Renal cortex interstitium (tissue), 11 donors: ENCODE results near the gene SLC25A47. TPM values are rescaled to one million over a fixed set of nuclear protein-coding genes. Genes with fewer than 3 reads are reported as not detected.
"Not testable (repeated sequence)": the region's sequence is repeated elsewhere in the genome, so short reads cannot be mapped to it uniquely, and the experiment has no call there.

Experiments
- DNase-seq, 11 donors: peaks; one replicate each; pipeline ENCODE4 v3.0.0-alpha.2; 2013; ENCODE audit warnings: low read depth in 9 of 11, low spot score in 4 of 11; ENCODE audit errors: extremely low read depth in 1 of 11
- polyA plus RNA-seq, 3 donors: library from polyadenylated mRNA; unstranded; fragments of 120-200 nt; gene quantifications; one replicate each; pipeline ENCODE4 v1.2.1, GENCODE V29; 2013; ENCODE audit not compliant: insufficient read length in 3 of 3

SLC25A47 gene
- polyA plus RNA-seq, 3 donors = not detected

DNA sequence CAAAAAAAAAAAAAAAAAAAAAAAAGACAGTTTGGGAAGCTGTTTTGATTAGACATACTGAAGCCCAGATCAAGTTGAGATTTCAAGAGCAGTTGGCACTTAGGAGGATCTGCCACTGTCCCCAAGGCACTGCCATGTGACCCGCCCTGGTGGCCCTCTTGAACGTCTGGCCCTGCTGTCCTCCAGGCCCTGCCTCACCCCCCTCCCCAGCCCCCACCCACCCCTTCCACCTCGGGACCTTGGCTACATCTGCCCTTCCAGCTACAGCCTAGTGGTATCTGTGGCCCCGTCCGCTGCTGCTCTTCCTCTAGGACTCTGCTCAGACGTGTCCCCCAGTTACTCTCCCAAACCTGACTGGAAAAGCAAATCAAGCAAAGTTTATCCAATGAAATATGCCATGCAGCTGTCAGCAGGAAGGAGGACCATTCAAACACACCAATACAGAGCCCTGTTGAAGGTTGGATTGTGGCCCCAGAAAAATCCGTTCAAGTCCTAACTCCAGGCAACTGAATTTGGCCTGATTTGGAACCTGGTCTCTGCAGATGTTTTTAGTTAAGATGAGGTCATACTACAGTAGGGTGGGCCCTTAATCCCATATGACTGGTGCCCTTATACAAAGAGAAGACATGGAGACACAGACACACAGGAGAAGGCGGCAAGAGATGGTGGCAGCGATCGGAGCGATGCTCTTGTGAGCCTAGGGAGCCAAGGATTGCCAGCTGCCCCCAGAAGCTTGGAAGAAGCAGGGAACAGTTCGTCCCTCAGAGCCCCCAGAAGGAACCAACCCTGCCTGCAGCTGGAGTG, 34.6 kb upstream of the SLC25A47 start:
- DNase-seq = no peak

DNA sequence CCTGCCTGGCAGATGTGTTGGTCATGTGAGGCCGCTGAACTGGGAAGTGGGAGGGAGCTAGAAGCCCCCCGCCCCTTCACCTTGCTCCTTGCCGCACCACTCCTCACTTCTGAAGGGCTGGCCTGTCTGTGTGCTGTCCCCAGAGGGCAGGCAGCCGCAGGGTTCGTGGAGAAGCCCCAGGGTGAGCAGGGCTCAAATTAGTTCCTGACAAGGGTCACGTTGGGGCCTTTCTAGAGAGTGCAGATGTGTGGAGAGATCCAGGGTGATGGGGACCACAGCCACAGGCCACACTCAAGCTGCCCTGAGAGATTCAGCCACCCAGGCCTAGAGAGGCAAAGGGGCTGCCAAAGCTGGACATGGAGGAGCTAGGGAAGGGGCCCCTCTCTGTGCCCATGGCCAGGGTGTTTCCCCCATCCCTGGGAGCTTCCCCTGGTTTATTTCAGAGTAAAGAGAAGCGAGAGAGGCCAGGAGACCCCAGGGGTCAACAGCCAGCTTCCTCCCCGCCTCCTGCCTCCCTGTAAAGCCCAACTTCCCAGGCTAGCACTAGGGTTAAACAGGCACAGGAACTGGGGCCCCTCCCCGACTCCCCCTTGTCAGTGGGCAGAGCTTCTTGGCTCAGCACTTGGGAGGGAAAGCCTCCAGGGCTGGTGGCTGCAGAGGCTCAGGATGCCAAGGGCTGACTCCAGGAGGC, 33.1 kb upstream of the SLC25A47 start:
- no peak for DNase-seq

DNA sequence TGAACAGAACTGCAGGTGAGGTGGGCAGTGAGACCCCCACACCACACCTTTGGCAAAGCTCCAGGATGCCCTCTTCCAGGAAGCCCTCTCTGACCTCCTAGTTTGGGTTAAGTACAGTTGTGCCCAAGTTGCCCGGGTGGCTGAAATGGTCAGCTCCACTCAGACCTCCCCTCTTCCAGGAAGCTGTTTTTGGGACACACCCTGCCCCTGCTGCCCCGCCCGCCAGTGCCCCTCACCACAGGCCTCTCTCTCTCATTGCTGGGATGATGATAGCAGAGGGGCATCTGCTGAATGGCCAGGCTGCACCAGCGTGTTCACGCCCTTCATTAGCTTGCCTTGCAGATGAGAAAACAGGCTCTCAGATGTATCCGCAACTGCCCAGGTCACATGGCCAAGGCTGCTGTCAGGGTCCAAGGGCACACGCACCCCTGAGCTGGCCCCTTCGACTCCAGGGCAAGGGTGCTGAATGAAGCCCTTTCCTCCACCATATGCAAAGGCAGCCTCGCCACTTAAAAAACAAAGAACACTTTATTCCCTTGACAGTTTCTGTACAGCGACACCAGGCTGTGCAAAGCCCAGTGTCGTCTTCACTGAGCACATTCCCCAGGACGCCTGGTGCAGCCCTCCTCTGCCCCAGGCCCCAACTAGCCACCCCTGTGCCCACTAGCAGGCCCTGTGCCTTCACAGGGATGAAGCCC, 32.4 kb upstream of the SLC25A47 start:
- DNase-seq = no peak

DNA sequence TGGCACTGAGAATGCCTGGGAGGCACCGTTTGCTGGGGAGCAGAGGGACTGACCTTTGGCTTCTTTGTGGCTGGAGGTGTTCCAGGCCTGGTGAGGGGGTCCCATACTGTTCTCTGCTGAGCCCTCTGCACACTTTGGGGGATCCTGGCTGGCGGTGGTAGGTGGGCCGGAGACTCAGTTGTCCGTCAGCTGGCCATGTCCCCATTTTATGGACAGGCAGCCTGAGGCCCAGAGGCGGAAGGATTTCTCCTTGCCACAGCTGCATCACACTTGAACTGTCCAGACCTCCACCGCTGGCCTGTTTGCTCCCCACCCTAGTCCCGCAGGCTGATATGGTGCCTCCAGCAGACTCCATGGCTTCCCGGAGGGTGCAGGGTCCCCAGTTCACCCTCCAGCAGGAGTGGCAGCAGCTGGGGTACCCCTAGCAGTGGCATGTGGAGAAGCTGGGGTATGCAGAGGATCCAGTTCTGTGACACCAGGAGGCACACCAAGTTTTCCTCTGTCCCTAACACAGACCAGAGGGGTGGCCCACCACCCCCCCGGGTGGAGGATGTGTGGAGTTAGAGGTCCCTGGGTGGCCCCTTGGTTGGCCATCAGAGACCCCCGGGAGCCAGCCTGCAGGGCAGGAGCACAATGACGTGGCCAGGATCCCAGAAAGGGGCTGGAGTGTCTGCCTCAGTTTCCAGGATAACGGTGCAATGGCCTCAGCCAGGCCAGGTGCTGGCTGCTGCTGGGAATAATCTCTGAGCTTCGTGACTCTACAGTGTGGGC, 31.6 kb upstream of the SLC25A47 start:
- DNase-seq = no peak

DNA sequence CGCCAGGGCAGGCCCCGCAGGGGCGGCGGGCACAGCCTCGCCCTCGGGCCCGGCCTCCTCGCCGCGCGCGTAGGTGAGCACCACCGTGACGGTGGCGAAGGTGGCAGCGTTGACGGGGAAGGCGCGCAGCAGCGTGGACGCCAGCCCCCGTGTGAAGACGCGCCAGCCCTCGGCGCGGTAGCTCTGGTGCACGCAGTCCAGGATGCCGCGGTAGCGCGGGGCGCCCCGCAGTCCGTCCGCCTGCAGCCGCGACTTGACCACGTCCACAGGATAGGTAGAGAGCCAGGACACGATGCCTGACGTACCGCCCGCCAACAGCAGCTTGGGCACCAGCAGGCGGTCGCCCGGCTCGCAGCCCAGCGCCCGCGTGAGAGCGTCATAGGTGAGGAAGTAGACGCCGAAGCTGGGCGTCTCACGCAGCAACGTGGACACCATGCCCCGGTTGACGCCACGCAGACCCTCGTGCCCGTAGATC, 30.8 kb upstream of the SLC25A47 start:
- no peak for DNase-seq

DNA sequence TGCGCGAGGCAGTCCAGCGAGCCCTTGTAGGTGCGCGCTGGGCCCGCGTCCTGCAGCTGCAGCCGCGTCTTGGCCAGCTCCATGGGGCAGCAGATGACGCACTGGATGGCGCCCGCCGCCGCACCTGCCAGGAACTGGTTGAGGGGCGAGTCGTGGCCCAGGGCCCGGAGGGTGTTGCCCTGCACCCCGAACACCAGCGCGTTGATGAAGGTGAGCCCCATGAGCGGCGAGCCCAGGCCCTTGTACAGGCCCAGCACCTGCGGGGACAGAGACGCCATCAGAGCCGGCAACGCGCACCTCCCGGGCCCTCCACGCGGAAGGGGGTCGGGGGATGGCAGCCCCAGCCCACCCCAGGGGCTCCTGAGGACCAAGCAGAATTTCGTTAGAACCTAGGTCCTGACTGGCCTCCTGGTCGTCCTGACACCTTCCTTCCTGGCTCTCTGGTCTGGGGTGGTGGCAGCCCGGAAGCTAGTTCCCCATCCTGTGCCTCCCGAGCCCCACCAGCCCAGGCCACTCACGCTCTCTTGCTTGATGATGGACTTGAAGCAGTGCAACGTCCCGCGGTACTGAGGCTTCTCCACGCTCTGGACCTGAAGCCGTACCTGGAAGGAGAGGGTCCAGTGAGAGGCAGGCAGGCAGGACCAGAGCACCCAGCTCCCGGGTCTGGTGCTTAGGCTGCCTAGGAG, 30.2 kb upstream of the SLC25A47 start:
- DNase-seq = no peak

DNA sequence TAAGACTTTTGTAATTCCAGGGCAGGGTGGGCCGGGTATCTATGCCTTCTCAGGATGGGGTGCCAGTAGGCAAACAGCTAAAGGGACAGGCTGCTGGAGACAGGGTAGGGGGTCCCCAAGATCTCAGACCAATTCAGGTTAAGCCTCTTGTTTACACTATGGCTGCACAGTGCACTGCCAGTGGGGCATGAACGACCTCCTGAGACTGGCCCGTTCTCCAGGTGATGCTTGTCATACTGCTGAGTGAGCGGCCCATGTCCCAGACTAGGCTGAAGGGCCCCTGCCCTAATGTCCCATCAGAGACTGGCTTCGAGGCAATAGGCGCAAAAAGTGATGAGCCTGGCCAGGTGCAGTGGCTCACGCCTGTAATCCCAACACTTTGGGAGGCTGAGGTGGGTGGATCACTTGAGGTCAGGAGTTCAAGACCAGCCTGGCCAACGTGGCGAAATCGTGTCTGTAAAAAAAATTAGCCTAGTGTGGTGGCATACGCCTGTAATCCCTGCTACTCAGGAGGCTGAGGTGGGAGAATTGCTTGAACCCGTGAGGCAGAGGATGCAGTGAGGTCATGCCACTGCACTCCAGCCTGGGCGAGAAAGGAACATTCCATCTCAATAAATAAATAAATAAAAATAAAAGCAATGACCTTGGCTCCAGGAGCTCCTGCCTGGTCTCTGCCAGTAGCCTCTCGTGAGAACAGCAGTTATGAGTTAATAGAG, 29.5 kb upstream of the SLC25A47 start:
- DNase-seq = no peak

DNA sequence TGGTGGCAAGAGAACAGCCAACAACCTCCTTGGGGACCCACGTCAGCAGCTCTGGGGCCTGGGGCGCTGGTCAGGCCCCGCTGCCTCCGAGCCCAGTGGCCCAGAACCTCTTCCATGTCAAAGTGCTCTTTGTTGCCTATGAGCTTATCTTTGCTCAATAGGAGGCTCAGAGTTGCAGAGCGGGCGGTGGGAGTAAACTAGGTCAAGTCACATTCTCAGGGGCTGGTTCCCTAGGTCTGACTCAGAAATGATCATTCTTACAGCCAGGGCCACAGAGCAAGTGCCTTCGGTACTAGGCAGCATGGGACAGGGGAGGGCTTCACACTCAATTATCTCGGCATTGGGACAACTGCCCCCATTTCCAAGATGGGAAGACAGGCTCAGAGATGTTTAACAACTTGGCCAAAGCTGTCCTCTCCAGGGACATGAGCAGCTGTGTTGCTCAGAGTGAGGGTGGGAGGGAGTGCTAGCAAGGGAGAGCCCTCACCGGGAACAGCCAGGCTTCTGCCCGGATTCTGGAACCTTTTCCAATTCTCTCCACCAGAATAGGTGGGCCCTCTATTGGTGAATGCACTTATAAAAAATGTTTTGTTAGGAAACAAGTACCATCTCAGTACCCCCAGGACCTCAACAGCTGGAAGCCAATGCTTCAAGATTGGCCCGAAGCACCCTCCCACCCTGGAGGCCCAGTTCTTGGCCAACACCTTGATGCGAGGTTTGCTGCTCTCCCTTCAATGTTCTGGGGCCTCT, 28.8 kb upstream of the SLC25A47 start:
- DNase-seq = peak in 2 of 11 donors; percentile 19 to 49

DNA sequence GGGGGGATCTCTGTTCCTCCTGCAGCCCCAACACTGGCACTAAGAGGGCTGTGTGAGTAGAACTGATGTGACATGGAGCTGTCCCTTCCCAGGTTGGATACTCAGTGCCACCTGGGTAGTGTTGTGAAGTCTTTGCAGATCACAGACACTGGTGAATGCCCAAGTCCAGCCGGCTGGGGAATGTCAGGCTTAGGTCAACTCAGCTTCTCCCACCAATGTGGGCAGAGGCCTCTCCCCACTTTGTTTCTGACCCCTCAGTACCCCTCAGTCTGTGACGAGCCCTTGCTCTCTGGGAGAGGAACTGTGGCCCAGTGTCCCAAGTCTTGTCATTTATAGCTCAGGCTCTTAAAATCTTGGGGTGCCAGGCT, 28.2 kb upstream of the SLC25A47 start:
- DNase-seq = no peak

DNA sequence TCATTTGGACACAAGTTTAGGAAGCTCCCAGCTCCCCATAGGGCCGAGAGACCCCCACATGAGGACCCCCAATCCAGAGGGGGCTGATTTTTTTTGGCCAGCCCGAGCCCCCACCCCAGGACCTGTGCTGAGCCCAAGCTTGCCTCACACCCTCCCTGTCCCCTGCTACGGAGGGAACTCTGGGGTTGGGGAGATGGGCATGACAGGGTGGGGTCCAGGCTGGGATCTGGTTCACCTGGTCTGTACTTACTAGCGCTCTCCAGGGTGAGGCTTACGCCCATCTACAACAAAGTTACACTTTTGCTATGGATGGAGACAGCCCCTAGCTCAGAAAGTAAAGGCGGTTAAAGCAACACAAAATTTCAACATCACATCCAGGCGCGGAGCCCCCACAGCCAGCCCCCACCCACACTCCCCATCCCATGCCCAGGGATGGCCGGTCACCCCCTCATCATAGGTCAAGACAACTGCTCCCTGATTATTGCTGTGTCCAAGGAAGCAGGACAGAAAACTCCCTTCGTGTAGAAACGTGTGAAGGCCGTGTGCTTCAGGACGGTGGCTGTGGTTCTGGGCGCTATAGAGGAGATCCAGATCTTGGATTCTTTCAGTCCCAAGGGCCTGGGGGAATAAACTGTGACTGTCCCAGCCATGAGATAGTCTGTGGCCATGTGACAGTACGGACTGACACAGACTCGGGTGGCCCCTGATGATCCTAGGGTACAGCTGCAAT, 27.6 kb upstream of the SLC25A47 start:
- no peak for DNase-seq

DNA sequence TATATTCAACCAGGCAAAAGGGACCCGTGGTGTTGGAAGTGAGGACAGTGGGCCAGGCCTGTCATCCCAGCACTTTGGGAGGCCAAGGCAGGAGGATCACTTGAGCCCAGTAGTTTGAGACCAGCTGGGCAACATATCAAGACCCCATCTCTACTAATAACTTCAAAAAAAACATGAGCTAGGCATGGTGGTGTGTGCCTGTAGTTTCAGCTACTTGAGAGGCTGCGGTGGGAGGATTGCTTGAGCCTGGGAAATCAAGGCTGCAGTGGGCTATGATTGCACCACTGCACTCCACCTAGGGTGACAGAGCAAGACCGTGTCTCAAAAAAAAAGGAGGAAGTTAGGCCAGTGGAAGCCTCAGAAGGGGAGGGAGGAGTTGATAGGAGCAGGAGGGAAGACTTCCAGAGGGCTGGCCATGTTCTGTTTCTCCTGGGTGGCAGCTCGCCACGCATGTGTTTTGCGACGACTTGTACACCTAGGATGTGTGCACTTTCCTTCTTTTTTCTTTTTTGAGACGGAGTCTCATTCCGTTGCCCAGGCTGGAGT, 27.0 kb upstream of the SLC25A47 start:
- DNase-seq = no peak

DNA sequence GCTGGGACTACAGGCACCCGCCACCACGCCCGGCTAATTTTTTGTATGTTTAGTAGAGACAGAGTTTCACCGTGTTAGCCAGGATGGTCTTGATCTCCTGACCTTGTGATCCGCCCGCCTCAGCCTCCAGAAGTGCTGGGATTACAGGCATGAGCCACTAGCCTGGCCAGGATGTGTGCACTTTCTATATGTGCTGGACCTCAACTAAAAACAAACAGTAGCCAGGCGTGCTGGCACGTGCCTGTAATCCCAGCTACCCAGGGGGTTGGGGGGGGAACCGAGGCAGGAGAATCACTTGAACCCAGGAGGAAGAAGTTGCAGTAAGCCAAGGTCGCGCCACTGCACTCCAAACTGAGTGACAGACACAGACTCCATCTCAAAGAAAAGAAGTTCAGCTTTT, 26.4 kb upstream of the SLC25A47 start:
- not testable (repeated sequence) for DNase-seq

DNA sequence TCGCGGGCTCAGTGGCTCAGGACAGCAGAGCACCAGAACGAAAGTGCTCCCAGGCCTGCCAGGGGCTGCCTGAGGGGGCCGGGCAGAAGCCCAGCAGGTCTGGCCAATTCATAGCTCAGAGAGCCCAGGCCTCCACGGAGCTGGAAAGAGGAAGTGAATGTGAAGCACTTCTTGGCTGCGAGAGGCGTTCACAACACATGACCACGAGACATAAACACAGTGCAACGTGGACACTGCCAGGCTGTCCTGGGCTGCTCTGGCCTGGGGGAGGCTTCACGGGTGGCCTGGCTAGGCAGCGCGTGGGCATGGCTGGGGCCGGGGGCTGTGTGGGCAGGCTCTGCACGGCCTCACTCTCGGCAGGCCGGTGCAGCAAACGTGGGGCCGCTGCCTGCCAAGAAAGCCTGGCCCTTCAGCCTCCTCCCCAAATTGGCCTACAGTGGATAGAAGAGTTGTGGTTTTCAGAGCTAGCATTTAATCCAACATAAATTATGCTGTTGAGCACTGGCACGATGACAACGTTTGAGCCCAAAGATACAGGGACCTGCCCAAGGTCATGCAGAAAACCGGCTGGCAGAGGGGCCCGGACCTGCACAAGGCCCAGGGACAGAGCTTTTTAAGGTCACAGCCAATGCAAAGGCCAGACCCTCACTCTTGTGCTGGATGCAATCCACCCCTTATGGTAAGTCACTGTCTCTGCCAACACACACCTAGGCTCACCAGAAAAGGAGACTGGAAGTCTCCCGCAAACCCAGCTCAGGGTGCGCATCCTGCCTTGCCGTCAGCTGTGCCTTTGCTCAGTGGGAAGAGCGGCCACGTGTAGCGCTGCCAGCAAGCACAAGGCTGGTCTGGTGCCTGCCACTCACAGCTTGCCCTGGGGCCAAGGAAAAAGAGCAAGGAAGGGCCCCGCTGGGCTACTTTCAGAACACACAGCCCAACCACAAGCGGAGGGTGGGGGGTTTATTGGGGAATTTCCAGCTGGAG, 25.5 kb upstream of the SLC25A47 start:
- DNase-seq = no peak

DNA sequence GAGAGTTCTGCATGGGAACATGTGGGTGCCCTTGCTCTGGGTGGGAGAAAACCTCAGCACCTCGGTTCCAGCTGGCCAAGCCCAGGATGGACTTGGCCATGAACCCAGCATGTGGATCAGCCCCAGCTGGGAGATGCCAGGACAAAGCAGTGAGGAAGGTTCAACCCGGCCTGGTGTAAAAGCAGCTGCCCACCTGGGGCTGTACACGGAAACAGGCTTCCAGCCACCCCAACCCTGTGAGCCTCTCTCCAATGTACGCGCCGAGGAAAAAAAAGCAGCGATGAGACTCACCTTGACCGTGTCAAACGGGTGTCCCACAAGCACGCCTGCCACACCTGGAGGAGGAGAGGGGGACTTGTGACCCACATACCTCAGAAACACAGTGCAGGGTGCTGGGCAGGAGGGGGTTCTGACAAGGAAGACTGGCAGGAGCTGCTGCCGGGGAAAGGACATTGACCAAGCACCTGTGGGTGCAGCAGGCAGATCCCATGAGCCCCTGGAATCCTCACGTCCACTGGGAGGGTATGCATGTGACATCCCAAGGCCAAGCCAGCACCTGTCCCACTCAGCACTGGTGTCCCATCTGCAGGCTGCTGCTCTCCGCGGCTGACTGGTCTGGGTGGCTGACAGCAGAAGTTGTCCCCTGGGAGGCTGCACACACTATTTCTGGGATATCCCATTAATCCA, 24.4 kb upstream of the SLC25A47 start:
- no peak for DNase-seq

DNA sequence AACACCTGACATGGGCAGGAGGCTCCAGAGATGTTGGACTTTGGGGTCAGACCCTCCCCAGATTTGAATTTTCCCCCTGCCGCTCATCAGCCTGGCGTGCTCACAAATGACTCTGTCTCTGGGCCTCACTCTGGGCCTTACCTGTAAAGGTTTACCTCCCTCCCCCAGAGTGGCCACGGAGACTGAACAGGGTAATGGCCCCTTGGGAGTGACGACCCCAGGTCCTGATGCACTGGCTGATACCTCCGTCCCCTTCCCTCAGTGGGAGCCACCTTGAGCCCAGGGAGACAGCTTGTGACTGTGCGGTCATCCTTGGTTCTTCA, 23.9 kb upstream of the SLC25A47 start:
- no peak for DNase-seq
